H9 (cell line): Measurements from ENCODE around the gene METTL23. TPM values are rescaled to one million over a fixed set of nuclear protein-coding genes. Genes with fewer than 3 reads are reported as not detected.

Experiments
- DNase-seq: peaks from one replicate; pipeline ENCODE4 v3.0.0-alpha.2; 2017
- H2AFZ ChIP-seq: one replicate; pipeline ENCODE4 v1.6.1; 2013; ENCODE audit warnings: mild to moderate bottlenecking, low read length, control low read depth, moderate library complexity
- H2AK5ac ChIP-seq: 2 replicates; pipeline ENCODE4 v1.6.1; 2013; ENCODE audit warnings: low read length, control low read depth, mixed read lengths; ENCODE audit not compliant: insufficient read length
- H2BK120ac ChIP-seq: one replicate; pipeline ENCODE4 v1.6.1; 2013; ENCODE audit warnings: low read depth, mild to moderate bottlenecking, low read length, control low read depth, inconsistent platforms; ENCODE audit not compliant: poor library complexity, severe bottlenecking
- H2BK12ac ChIP-seq: 2 replicates; pipeline ENCODE4 v1.6.1; 2013; ENCODE audit warnings: low read length, control low read depth, mixed read lengths, low read depth; ENCODE audit not compliant: insufficient read length
- H2BK15ac ChIP-seq: 2 replicates; pipeline ENCODE4 v1.6.1; 2013; ENCODE audit warnings: low read depth, low read length, control low read depth
- H2BK20ac ChIP-seq: one replicate; pipeline ENCODE4 v1.6.1; 2013; ENCODE audit warnings: low read depth, mild to moderate bottlenecking, low read length, control low read depth, inconsistent platforms; ENCODE audit not compliant: poor library complexity, severe bottlenecking
- H2BK5ac ChIP-seq: 2 replicates; pipeline ENCODE4 v1.6.1; 2013; ENCODE audit warnings: low read length, control low read depth, mixed read lengths; ENCODE audit not compliant: insufficient read length
- H3K14ac ChIP-seq: 2 replicates; pipeline ENCODE4 v1.6.1; 2013; ENCODE audit warnings: low read length, control low read depth; ENCODE audit not compliant: insufficient read depth
- H3K18ac ChIP-seq: 2 replicates; pipeline ENCODE4 v1.6.1; 2013; ENCODE audit warnings: low read depth, mild to moderate bottlenecking, mixed read lengths, low read length, control low read depth; ENCODE audit not compliant: insufficient read length
- H3K23ac ChIP-seq: 2 replicates; pipeline ENCODE4 v1.6.1; 2013; ENCODE audit warnings: low read length, control low read depth, mixed read lengths, low read depth; ENCODE audit not compliant: insufficient read length
- H3K23me2 ChIP-seq: 2 replicates; pipeline ENCODE4 v1.6.1; 2013; ENCODE audit warnings: low read depth, mild to moderate bottlenecking, mixed read lengths, low read length, control low read depth; ENCODE audit not compliant: insufficient read length, poor library complexity, severe bottlenecking
- H3K27ac ChIP-seq: 2 replicates; pipeline ENCODE4 v1.5.1; 2013; ENCODE audit warnings: low read length, control low read depth, mixed read lengths, low read depth; ENCODE audit not compliant: insufficient read length
- H3K27me3 ChIP-seq: 2 replicates; pipeline ENCODE4 v1.6.1; 2013; ENCODE audit warnings: low read length, control low read depth, inconsistent platforms; ENCODE audit not compliant: insufficient read depth
- H3K4ac ChIP-seq: 2 replicates; pipeline ENCODE4 v1.6.1; 2013; ENCODE audit warnings: low read depth, mild to moderate bottlenecking, control low read depth, inconsistent platforms, low read length, moderate library complexity
- H3K4me1 ChIP-seq: 2 replicates; pipeline ENCODE4 v1.6.1; 2013; ENCODE audit warnings: low read length, control low read depth, inconsistent platforms; ENCODE audit not compliant: insufficient read depth
- H3K4me2 ChIP-seq: 2 replicates; pipeline ENCODE4 v1.6.1; 2013; ENCODE audit warnings: low read length, control low read depth, mixed read lengths; ENCODE audit not compliant: insufficient read length, insufficient read depth
- H3K56ac ChIP-seq: 2 replicates; pipeline ENCODE4 v1.6.1; 2013; ENCODE audit warnings: low read depth, mild to moderate bottlenecking, mixed read lengths, low read length, control low read depth; ENCODE audit not compliant: insufficient read length
- H3K79me1 ChIP-seq: 2 replicates; pipeline ENCODE4 v1.6.1; 2013; ENCODE audit warnings: low read depth, mild to moderate bottlenecking, moderate library complexity, low read length, control low read depth, inconsistent platforms; ENCODE audit not compliant: insufficient read depth, poor library complexity, severe bottlenecking
- H3K79me2 ChIP-seq: 2 replicates; pipeline ENCODE4 v1.6.1; 2013; ENCODE audit warnings: low read length, control low read depth, inconsistent platforms; ENCODE audit not compliant: insufficient read depth
- H3K9ac ChIP-seq: 2 replicates; pipeline ENCODE4 v1.6.1; 2013; ENCODE audit warnings: low read length, control low read depth, mixed read lengths; ENCODE audit not compliant: insufficient read length; ENCODE audit errors: extremely low read depth
- H3K9me3 ChIP-seq: one replicate; pipeline ENCODE4 v1.6.1; 2013; ENCODE audit warnings: low read depth, low read length, inconsistent platforms; ENCODE audit not compliant: control insufficient read depth
- H3T11ph ChIP-seq: one replicate; pipeline ENCODE4 v1.6.1; 2013; ENCODE audit warnings: mild to moderate bottlenecking, low read length, control low read depth, inconsistent platforms
- H4K20me1 ChIP-seq: one replicate; pipeline ENCODE4 v1.6.1; 2013; ENCODE audit not compliant: control insufficient read depth, insufficient read length, insufficient read depth
- H4K5ac ChIP-seq: 2 replicates; pipeline ENCODE4 v1.6.1; 2013; ENCODE audit warnings: low read depth, mild to moderate bottlenecking, mixed read lengths, low read length, control low read depth; ENCODE audit not compliant: insufficient read length
- H4K8ac ChIP-seq: replicated peaks from 2 replicates; pipeline ENCODE4 v1.6.1; 2013; ENCODE audit warnings: low read length, control low read depth, mixed read lengths, low read depth; ENCODE audit not compliant: insufficient read length
- H4K91ac ChIP-seq: 2 replicates; pipeline ENCODE4 v1.6.1; 2013; ENCODE audit warnings: low read depth, mild to moderate bottlenecking, moderate library complexity, mixed read lengths, low read length, control low read depth; ENCODE audit not compliant: insufficient read length
- H3K27ac Mint-ChIP-seq, 3 experiments: 2 replicates in 2 of 3; 3 replicates in 1 of 3; pipeline ENCODE4 v1.8.0; 2020 to 2021; ENCODE audit warnings: mixed read lengths in 3 of 3, mild to moderate bottlenecking in 1 of 3, moderate library complexity in 1 of 3
- H3K27me3 Mint-ChIP-seq: 2 replicates; pipeline ENCODE4 v1.8.0; 2021; ENCODE audit warnings: low read depth, mild to moderate bottlenecking, moderate library complexity, mixed read lengths
- H3K36me3 Mint-ChIP-seq, 3 experiments: 2 replicates in 2 of 3; 3 replicates in 1 of 3; pipeline ENCODE4 v1.8.0; 2020 to 2021; ENCODE audit warnings: low read depth in 3 of 3, mixed read lengths in 3 of 3; ENCODE audit not compliant: insufficient read depth in 1 of 3
- H3K4me1 Mint-ChIP-seq, 2 experiments: 2 replicates each; pipeline ENCODE4 v1.8.0; 2020; ENCODE audit warnings: mixed read lengths in 2 of 2
- H3K4me3 Mint-ChIP-seq, 2 experiments: 2 replicates in 1 of 2; 3 replicates in 1 of 2; pipeline ENCODE4 v1.8.0; 2020 to 2021; ENCODE audit warnings: mild to moderate bottlenecking in 2 of 2, mixed read lengths in 2 of 2, moderate library complexity in 1 of 2
- H3K9me3 Mint-ChIP-seq, 2 experiments: 2 replicates in 1 of 2; 3 replicates in 1 of 2; pipeline ENCODE4 v1.8.0; 2020; ENCODE audit warnings: mild to moderate bottlenecking in 2 of 2, mixed read lengths in 2 of 2, moderate library complexity in 1 of 2
- WGBS: extraction: QIAGEN DNeasy Blood & Tissue Kit; methylation state at CpG from one replicate; pipeline ENCODE4 v1.1.7; 2013; ENCODE audit warnings: missing lambda C conversion rate, low lambda C conversion rate, mixed read lengths; ENCODE audit not compliant: insufficient read length; ENCODE audit errors: extremely low coverage; 5-methylcytosine and 5-hydroxymethylcytosine counted together
- total RNA-seq: library from RNA; stranded (reverse); gene quantifications from 2 replicates; pipeline ENCODE4 v1.2.1, GENCODE V29; 2021
- TF ChIP-seq, protein P1 (sequence below): fragments of 200-600 bp; sonication (generic); conservative IDR thresholded peaks from 3 replicates; pipeline ENCODE4 v1.8.0; 2021; ENCODE audit warnings: antibody characterized with exemption, mild to moderate bottlenecking

Gene METTL23
- total RNA-seq, 1 experiment from 2014 or later = 29.9 TPM

DNA sequence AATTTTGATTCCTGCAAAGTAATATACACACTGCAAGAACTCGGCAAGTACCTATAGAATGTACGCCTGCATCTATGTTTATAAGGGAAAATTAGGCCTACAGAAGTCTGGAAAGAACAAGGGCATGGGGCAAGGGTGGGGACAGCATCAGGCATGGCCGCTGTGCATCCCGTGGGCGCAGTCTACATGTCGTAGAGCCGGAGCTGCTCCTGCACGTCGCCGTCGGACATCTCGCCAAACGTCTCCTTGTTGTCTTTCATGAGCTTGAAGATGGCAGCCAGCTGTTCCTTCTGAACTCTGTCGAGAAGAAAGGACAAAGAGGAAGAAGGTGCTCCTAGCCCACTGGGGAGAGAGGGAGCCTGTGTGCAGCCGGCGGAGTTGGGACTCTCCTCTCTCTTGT is 49.2 kb upstream of the METTL23 start:
- Histone ChIP-seq H4K5ac (no peak overlapping the region), H3K9me3 (no peaks in the 10 kb centered on the region), H3K14ac (no peak overlapping the region), H3K56ac (no peak overlapping the region), H3K27ac (no peak overlapping the region), H3K4ac (no peak overlapping the region), H2AFZ (no peak overlapping the region), H3K27me3 (no peaks in the 10 kb centered on the region), H3K79me1 (no peaks in the 10 kb centered on the region), H3K4me2 (no peak overlapping the region), H3K23me2 (peaks cover 1% of the 10 kb centered on the region), H4K20me1 (no peaks in the 10 kb centered on the region), H3K79me2 (no peaks in the 10 kb centered on the region), H4K8ac (no peak overlapping the region), H2BK12ac (no peak overlapping the region), H2BK5ac (no peak overlapping the region), H4K91ac (no peak overlapping the region), H3T11ph (no peak overlapping the region), H3K9ac (no peak overlapping the region), H2AK5ac (no peak overlapping the region), H3K4me1 (peaks cover 2% of the 10 kb centered on the region; the same call in 1 of the 2 replicates), H2BK15ac (no peak overlapping the region), H3K23ac (no peak overlapping the region), H2BK20ac (no peak overlapping the region), H2BK120ac (no peak overlapping the region), H3K18ac (no peak overlapping the region)
- no peak for DNase-seq
- no CpG with 5 or more reads among the region's 16 CpGs for WGBS
- Mint-ChIP-seq H3K27me3 (no peaks in the 10 kb centered on the region; the same call in 1 of the 2 replicates), H3K36me3 (peaks cover 0 to 4% (median 0%) of the 10 kb centered on the region in 3 experiments; a peak in 1 of 7 replicates), H3K9me3 (no peaks in the 10 kb centered on the region), H3K27ac (no peak overlapping the region), H3K4me1 (peaks cover 8 to 11% of the 10 kb centered on the region in 2 experiments), H3K4me3 (no peak overlapping the region)
- TF ChIP-seq, protein P1, sequence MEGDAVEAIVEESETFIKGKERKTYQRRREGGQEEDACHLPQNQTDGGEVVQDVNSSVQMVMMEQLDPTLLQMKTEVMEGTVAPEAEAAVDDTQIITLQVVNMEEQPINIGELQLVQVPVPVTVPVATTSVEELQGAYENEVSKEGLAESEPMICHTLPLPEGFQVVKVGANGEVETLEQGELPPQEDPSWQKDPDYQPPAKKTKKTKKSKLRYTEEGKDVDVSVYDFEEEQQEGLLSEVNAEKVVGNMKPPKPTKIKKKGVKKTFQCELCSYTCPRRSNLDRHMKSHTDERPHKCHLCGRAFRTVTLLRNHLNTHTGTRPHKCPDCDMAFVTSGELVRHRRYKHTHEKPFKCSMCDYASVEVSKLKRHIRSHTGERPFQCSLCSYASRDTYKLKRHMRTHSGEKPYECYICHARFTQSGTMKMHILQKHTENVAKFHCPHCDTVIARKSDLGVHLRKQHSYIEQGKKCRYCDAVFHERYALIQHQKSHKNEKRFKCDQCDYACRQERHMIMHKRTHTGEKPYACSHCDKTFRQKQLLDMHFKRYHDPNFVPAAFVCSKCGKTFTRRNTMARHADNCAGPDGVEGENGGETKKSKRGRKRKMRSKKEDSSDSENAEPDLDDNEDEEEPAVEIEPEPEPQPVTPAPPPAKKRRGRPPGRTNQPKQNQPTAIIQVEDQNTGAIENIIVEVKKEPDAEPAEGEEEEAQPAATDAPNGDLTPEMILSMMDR = no peak
